ENCODE measurements around the gene TENM4. TPM values are rescaled to one million over a fixed set of nuclear protein-coding genes. Genes with fewer than 3 reads are reported as not detected.

The TENM4 gene
- total and polyA plus RNA-seq, 2 experiments from 2014 or later: 19.0 to 105 TPM

GRCh38 chr11:78706551-78706950 is 734.3 kb downstream of the TENM4 start:
- Histone ChIP-seq H3K4me3 (no peak overlapping the region), H3K4me1 (ENCODE audit: low read depth) (peaks cover 15% of the 10 kb centered on the region), H3K27ac (no peak overlapping the region), H3K27me3 (no peaks in the 10 kb centered on the region), H3K9me3 (ENCODE audit: low read depth) (no peaks in the 10 kb centered on the region), H3K36me3 (no peaks in the 10 kb centered on the region)
- no peak for TF ChIP-seq CTCF (IDR thresholded peaks at IDR 0.05; ENCODE audit: low read depth, low read length)
- DNase-seq (ENCODE audit: low read depth in 1 of 2, low spot score in 1 of 2): no peak

- Histone ChIP-seq H3K36me3 (no peaks in the 10 kb centered on the region), H3K9me3 (ENCODE audit: low read depth) (no peaks in the 10 kb centered on the region), H3K4me3 (no peak overlapping the region), H3K4me1 (ENCODE audit: low read depth) (peaks cover 11% of the 10 kb centered on the region), H3K27me3 (no peaks in the 10 kb centered on the region), H3K27ac (peak overlapping the region; percentile 11)
- DNase-seq (ENCODE audit: low read depth in 1 of 2, low spot score in 1 of 2): no peak
- no peak for TF ChIP-seq CTCF (IDR thresholded peaks at IDR 0.05; ENCODE audit: low read depth, low read length)
These were observed 736.0 kb downstream of the TENM4 start for GRCh38 chr11:78704811-78705210.

GRCh38 chr11:78699609-78700135 is 741.2 kb downstream of the TENM4 start:
- H3K4me1 ChIP-seq (ENCODE audit: low read depth): peaks cover 3% of the 10 kb centered on the region
- H3K9me3 ChIP-seq (ENCODE audit: low read depth): no peaks in the 10 kb centered on the region
- no peak overlapping the region for H3K4me3 ChIP-seq
- DNase-seq (ENCODE audit: low read depth in 1 of 2, low spot score in 1 of 2): no peak
- TF ChIP-seq CTCF (IDR thresholded peaks at IDR 0.05; ENCODE audit: low read depth, low read length): no peak
- no peak overlapping the region for H3K27ac ChIP-seq
- no peaks in the 10 kb centered on the region for H3K27me3 ChIP-seq
- no peaks in the 10 kb centered on the region for H3K36me3 ChIP-seq

- Histone ChIP-seq H3K36me3 (no peaks in the 10 kb centered on the region), H3K27ac (no peak overlapping the region), H3K4me3 (no peak overlapping the region), H3K4me1 (ENCODE audit: low read depth) (peaks cover 3% of the 10 kb centered on the region), H3K27me3 (no peaks in the 10 kb centered on the region), H3K9me3 (ENCODE audit: low read depth) (no peaks in the 10 kb centered on the region)
- peak in 1 of 2 donors; percentile 43 for DNase-seq (ENCODE audit: low read depth in 1 of 2, low spot score in 1 of 2)
- TF ChIP-seq CTCF (IDR thresholded peaks at IDR 0.05; ENCODE audit: low read depth, low read length): no peak
These were observed 742.2 kb downstream of the TENM4 start for GRCh38 chr11:78698612-78699011.

GRCh38 chr11:78696177-78696576 is 744.7 kb downstream of the TENM4 start:
- no peaks in the 10 kb centered on the region for H3K9me3 ChIP-seq (ENCODE audit: low read depth)
- no peak overlapping the region for H3K27ac ChIP-seq
- peaks cover 3% of the 10 kb centered on the region for H3K4me1 ChIP-seq (ENCODE audit: low read depth)
- H3K27me3 ChIP-seq: no peaks in the 10 kb centered on the region
- H3K36me3 ChIP-seq: no peaks in the 10 kb centered on the region
- no peak for TF ChIP-seq CTCF (IDR thresholded peaks at IDR 0.05; ENCODE audit: low read depth, low read length)
- H3K4me3 ChIP-seq: no peak overlapping the region
- DNase-seq (ENCODE audit: low read depth in 1 of 2, low spot score in 1 of 2): no peak

- H3K27me3 ChIP-seq: no peaks in the 10 kb centered on the region
- no peaks in the 10 kb centered on the region for H3K9me3 ChIP-seq (ENCODE audit: low read depth)
- H3K27ac ChIP-seq: no peak overlapping the region
- H3K4me1 ChIP-seq (ENCODE audit: low read depth): no peaks in the 10 kb centered on the region
- no peak overlapping the region for H3K4me3 ChIP-seq
- no peak for TF ChIP-seq CTCF (IDR thresholded peaks at IDR 0.05; ENCODE audit: low read depth, low read length)
- H3K36me3 ChIP-seq: no peaks in the 10 kb centered on the region
- no peak for DNase-seq (ENCODE audit: low read depth in 1 of 2, low spot score in 1 of 2)
These were observed 746.7 kb downstream of the TENM4 start for GRCh38 chr11:78694152-78694551.

All from cardiac muscle cell (in vitro differentiated cells and primary cell).